ENCODE results near the gene GPNMB.
"Not testable (repeated sequence)": the region's sequence is repeated elsewhere in the genome, so short reads cannot be mapped to it uniquely, and the experiment has no call there.

The GPNMB gene
- 0 to 0.17 (median 0) reads per million in 3 donors for total RNA-seq

- no peak for DNase-seq
- H3K9me3 ChIP-seq (ENCODE audit: control insufficient read depth, low read length), result no peaks in the 10 kb centered on the region
- H3K27ac ChIP-seq (ENCODE audit: insufficient read depth, low read length, poor library complexity, severe bottlenecking), result no peak within 1 kb of the TSS
- no peak within 1 kb of the TSS for H3K4me3 ChIP-seq (ENCODE audit: insufficient read depth, low read depth, low read length, poor library complexity, severe bottlenecking)
- H3K27me3 ChIP-seq (replicated peaks; ENCODE audit: control insufficient read depth, insufficient read depth, low read length, poor library complexity, severe bottlenecking), result peaks cover 15% of the 10 kb centered on the region
- H3K36me3 ChIP-seq (ENCODE audit: control insufficient read depth, insufficient read depth, low read length), result no peaks in the 10 kb centered on the region
- H3K4me1 ChIP-seq (ENCODE audit: control insufficient read depth, insufficient read depth, low read length, poor library complexity, severe bottlenecking), result peaks cover 2% of the 10 kb centered on the region
These were observed at the start of gene GPNMB for GRCh38 chr7:23246555-23246954. GPNMB (plus strand) TSS chr7:23246775; CDS start chr7:23246858, 83 bp downstream.

DNA sequence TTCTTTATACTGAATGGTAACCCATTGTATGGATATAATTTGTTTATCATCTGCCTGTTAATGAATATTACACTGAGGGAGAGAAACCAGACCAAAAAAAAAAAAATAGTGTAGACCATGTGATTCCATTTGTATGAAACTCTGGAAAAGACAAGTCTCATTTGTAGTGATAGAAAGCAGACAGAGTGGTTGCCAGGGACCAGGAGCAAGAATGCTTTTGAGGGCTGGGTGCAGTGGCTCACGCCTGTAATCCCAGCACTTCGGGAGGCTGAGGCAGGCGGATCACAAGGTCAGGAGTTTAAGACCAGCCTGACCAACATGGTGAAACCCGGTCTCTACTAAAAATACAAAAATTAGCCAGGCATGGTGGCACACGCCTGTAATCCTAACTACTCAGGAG lies 48.8 kb upstream of the GPNMB start:
- H3K27ac ChIP-seq (ENCODE audit: insufficient read depth, low read length, poor library complexity, severe bottlenecking); H3K9me3 ChIP-seq (ENCODE audit: control insufficient read depth, low read length); DNase-seq; H3K4me3 ChIP-seq (ENCODE audit: insufficient read depth, low read depth, low read length, poor library complexity, severe bottlenecking); H3K27me3 ChIP-seq (replicated peaks; ENCODE audit: control insufficient read depth, insufficient read depth, low read length, poor library complexity, severe bottlenecking); H3K4me1 ChIP-seq (ENCODE audit: control insufficient read depth, insufficient read depth, low read length, poor library complexity, severe bottlenecking): not testable (repeated sequence)
- peaks cover 21% of the 10 kb centered on the region for H3K36me3 ChIP-seq (ENCODE audit: control insufficient read depth, insufficient read depth, low read length)

- no peaks in the 10 kb centered on the region for H3K27me3 ChIP-seq (replicated peaks; ENCODE audit: control insufficient read depth, insufficient read depth, low read length, poor library complexity, severe bottlenecking)
- no peak overlapping the region for H3K4me3 ChIP-seq (ENCODE audit: insufficient read depth, low read depth, low read length, poor library complexity, severe bottlenecking)
- H3K4me1 ChIP-seq (ENCODE audit: control insufficient read depth, insufficient read depth, low read length, poor library complexity, severe bottlenecking), result no peaks in the 10 kb centered on the region
- no peak overlapping the region for H3K27ac ChIP-seq (ENCODE audit: insufficient read depth, low read length, poor library complexity, severe bottlenecking)
- H3K9me3 ChIP-seq (ENCODE audit: control insufficient read depth, low read length), result no peaks in the 10 kb centered on the region
- no peak for DNase-seq
- H3K36me3 ChIP-seq (ENCODE audit: control insufficient read depth, insufficient read depth, low read length), result peaks cover 17% of the 10 kb centered on the region
These were observed 46.2 kb upstream of the GPNMB start for GRCh38 chr7:23200331-23200730.

GRCh38 chr7:23204241-23204640 lies 42.3 kb upstream of the GPNMB start:
- no peak overlapping the region for H3K4me3 ChIP-seq (ENCODE audit: insufficient read depth, low read depth, low read length, poor library complexity, severe bottlenecking)
- no peak overlapping the region for H3K27ac ChIP-seq (ENCODE audit: insufficient read depth, low read length, poor library complexity, severe bottlenecking)
- H3K9me3 ChIP-seq (ENCODE audit: control insufficient read depth, low read length), result no peaks in the 10 kb centered on the region
- no peaks in the 10 kb centered on the region for H3K4me1 ChIP-seq (ENCODE audit: control insufficient read depth, insufficient read depth, low read length, poor library complexity, severe bottlenecking)
- H3K27me3 ChIP-seq (replicated peaks; ENCODE audit: control insufficient read depth, insufficient read depth, low read length, poor library complexity, severe bottlenecking), result no peaks in the 10 kb centered on the region
- no peak for DNase-seq
- H3K36me3 ChIP-seq (ENCODE audit: control insufficient read depth, insufficient read depth, low read length), result peaks cover 12% of the 10 kb centered on the region

- Histone ChIP-seq H3K27ac (ENCODE audit: insufficient read depth, low read length, poor library complexity, severe bottlenecking) (no peak overlapping the region), H3K27me3 (replicated peaks; ENCODE audit: control insufficient read depth, insufficient read depth, low read length, poor library complexity, severe bottlenecking) (no peaks in the 10 kb centered on the region), H3K4me1 (ENCODE audit: control insufficient read depth, insufficient read depth, low read length, poor library complexity, severe bottlenecking) (no peaks in the 10 kb centered on the region), H3K36me3 (ENCODE audit: control insufficient read depth, insufficient read depth, low read length) (peaks cover under 1% of the 10 kb centered on the region), H3K9me3 (ENCODE audit: control insufficient read depth, low read length) (no peaks in the 10 kb centered on the region), H3K4me3 (ENCODE audit: insufficient read depth, low read depth, low read length, poor library complexity, severe bottlenecking) (no peak overlapping the region)
- DNase-seq, result no peak
These were observed 41.0 kb upstream of the GPNMB start for GRCh38 chr7:23205577-23205908.

DNA sequence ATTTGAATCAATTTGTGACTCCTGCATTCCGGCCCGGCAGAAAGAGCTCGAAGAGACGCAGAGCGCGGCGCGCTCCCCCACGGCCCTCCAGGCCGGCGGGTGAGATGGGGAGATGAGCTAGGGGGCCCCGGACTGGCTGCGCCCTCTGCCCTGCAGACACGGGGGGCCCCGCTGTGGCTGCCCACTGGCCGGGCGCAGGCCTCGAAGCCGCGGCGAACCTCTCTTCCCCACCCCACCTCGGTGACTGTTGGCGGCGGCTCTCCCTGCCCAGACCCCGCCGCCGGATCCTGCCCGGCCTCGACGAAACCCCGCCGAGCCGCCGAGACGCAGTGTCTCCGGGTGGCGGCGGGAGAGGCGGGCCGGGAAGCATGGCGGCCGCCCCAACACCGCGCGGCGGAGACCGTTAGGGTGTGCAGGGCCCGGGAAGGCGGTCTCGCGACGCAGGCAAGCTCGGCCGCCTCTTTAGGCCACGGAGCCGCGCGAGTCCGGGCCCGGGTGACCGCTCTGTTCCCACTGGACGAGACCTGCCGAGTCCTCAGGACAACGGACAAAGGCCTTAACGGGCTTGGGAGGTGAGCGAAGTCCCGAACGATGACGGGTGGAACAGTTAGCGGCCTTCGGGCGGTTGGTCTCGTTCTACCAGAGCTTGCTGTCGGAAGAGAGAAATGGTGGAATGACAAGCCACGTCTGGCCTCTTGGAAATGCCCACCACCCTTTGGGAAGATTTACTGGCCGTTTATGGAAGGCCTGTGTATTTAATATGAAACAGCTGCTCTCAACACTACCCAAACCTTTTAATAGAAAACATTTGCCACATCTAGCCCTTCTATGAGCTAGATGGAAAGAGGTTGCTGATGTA lies 40.4 kb upstream of the GPNMB start:
- no peak for DNase-seq
- Histone ChIP-seq H3K4me3 (ENCODE audit: insufficient read depth, low read depth, low read length, poor library complexity, severe bottlenecking) (no peak overlapping the region), H3K27me3 (replicated peaks; ENCODE audit: control insufficient read depth, insufficient read depth, low read length, poor library complexity, severe bottlenecking) (no peaks in the 10 kb centered on the region), H3K27ac (ENCODE audit: insufficient read depth, low read length, poor library complexity, severe bottlenecking) (no peak overlapping the region), H3K9me3 (ENCODE audit: control insufficient read depth, low read length) (no peaks in the 10 kb centered on the region), H3K4me1 (ENCODE audit: control insufficient read depth, insufficient read depth, low read length, poor library complexity, severe bottlenecking) (no peaks in the 10 kb centered on the region), H3K36me3 (ENCODE audit: control insufficient read depth, insufficient read depth, low read length) (no peaks in the 10 kb centered on the region)

DNA sequence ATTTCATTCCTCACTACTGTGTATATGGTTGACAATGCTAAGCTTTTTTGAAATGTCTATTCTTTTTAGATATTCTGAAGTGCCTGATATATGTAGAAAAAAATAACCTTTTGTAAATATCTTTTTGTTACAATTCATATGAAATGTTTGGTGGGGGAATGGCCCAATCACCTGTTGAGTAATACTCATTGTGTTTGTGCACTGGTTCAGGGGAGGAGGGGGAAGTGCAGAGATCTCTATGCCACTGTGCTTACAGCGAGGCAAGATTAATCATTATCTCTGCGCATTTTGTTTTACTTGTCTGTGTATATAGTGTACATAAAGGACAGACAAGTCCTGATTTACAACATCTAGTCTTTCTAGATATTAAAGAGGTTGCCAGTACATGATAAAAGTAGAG lies 39.6 kb upstream of the GPNMB start:
- Histone ChIP-seq H3K36me3 (ENCODE audit: control insufficient read depth, insufficient read depth, low read length) (no peaks in the 10 kb centered on the region), H3K27ac (ENCODE audit: insufficient read depth, low read length, poor library complexity, severe bottlenecking) (no peak overlapping the region), H3K9me3 (ENCODE audit: control insufficient read depth, low read length) (no peaks in the 10 kb centered on the region), H3K4me3 (ENCODE audit: insufficient read depth, low read depth, low read length, poor library complexity, severe bottlenecking) (no peak overlapping the region), H3K27me3 (replicated peaks; ENCODE audit: control insufficient read depth, insufficient read depth, low read length, poor library complexity, severe bottlenecking) (no peaks in the 10 kb centered on the region), H3K4me1 (ENCODE audit: control insufficient read depth, insufficient read depth, low read length, poor library complexity, severe bottlenecking) (no peaks in the 10 kb centered on the region)
- no peak for DNase-seq

DNA sequence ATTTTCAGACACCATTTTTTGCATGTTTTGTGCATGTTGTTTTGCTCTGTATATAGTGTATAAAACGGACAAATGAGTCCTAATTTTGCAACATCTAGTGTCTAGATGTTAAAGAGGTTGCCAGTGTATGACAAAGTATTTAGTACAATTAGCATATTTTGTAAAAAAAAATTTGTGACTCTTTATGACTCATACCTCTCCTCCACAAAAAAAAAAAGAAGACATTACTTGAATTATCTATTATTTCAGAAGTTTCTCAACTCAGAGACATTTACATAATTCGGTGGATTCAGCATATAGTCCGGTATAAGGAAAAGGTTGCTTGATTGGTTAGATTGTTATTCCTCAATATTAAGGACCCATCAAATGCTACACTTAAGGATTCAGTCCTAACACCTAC lies 38.7 kb upstream of the GPNMB start:
- no peaks in the 10 kb centered on the region for H3K36me3 ChIP-seq (ENCODE audit: control insufficient read depth, insufficient read depth, low read length)
- H3K27me3 ChIP-seq (replicated peaks; ENCODE audit: control insufficient read depth, insufficient read depth, low read length, poor library complexity, severe bottlenecking), result no peaks in the 10 kb centered on the region
- no peaks in the 10 kb centered on the region for H3K4me1 ChIP-seq (ENCODE audit: control insufficient read depth, insufficient read depth, low read length, poor library complexity, severe bottlenecking)
- H3K27ac ChIP-seq (ENCODE audit: insufficient read depth, low read length, poor library complexity, severe bottlenecking), result no peak overlapping the region
- no peak for DNase-seq
- no peaks in the 10 kb centered on the region for H3K9me3 ChIP-seq (ENCODE audit: control insufficient read depth, low read length)
- no peak overlapping the region for H3K4me3 ChIP-seq (ENCODE audit: insufficient read depth, low read depth, low read length, poor library complexity, severe bottlenecking)

GRCh38 chr7:23208316-23208715 lies 38.3 kb upstream of the GPNMB start:
- Histone ChIP-seq H3K27me3 (replicated peaks; ENCODE audit: control insufficient read depth, insufficient read depth, low read length, poor library complexity, severe bottlenecking) (no peaks in the 10 kb centered on the region), H3K36me3 (ENCODE audit: control insufficient read depth, insufficient read depth, low read length) (no peaks in the 10 kb centered on the region), H3K4me3 (ENCODE audit: insufficient read depth, low read depth, low read length, poor library complexity, severe bottlenecking) (no peak overlapping the region), H3K27ac (ENCODE audit: insufficient read depth, low read length, poor library complexity, severe bottlenecking) (no peak overlapping the region), H3K4me1 (ENCODE audit: control insufficient read depth, insufficient read depth, low read length, poor library complexity, severe bottlenecking) (no peaks in the 10 kb centered on the region), H3K9me3 (ENCODE audit: control insufficient read depth, low read length) (no peaks in the 10 kb centered on the region)
- DNase-seq, result no peak

- no peak overlapping the region for H3K27ac ChIP-seq (ENCODE audit: insufficient read depth, low read length, poor library complexity, severe bottlenecking)
- no peaks in the 10 kb centered on the region for H3K9me3 ChIP-seq (ENCODE audit: control insufficient read depth, low read length)
- DNase-seq, result no peak
- H3K27me3 ChIP-seq (replicated peaks; ENCODE audit: control insufficient read depth, insufficient read depth, low read length, poor library complexity, severe bottlenecking), result no peaks in the 10 kb centered on the region
- H3K36me3 ChIP-seq (ENCODE audit: control insufficient read depth, insufficient read depth, low read length), result no peaks in the 10 kb centered on the region
- no peak overlapping the region for H3K4me3 ChIP-seq (ENCODE audit: insufficient read depth, low read depth, low read length, poor library complexity, severe bottlenecking)
- no peaks in the 10 kb centered on the region for H3K4me1 ChIP-seq (ENCODE audit: control insufficient read depth, insufficient read depth, low read length, poor library complexity, severe bottlenecking)
These were observed 36.1 kb upstream of the GPNMB start for GRCh38 chr7:23210506-23210905.
